Liver (tissue), 9 donors: Measurements from ENCODE around the gene B3GAT3. TPM values are rescaled to one million over a fixed set of nuclear protein-coding genes. Genes with fewer than 3 reads are reported as not detected.
A peak's percentile ranks its signal among the peaks of the same experiment; 100 is the strongest.

Experiments
- DNase-seq: peaks from one replicate; pipeline ENCODE4 v3.0.0-alpha.2; 2017; ENCODE audit warnings: low spot score
- H3K27ac ChIP-seq, 2 donors: one replicate each; pipeline ENCODE4 v1.7.0; 2013; ENCODE audit warnings: inconsistent platforms in 2 of 2, low read length in 2 of 2, control low read depth in 1 of 2, low read depth in 1 of 2, mild to moderate bottlenecking in 1 of 2
- H3K27me3 ChIP-seq, 4 donors: one replicate each; pipeline versions ENCODE4 v1.6.1 to v1.7.0; 2013; ENCODE audit warnings: low read length in 3 of 4, inconsistent platforms in 1 of 4, mild to moderate bottlenecking in 1 of 4, moderate library complexity in 1 of 4; ENCODE audit not compliant: control insufficient read depth in 4 of 4, insufficient read depth in 4 of 4
- H3K36me3 ChIP-seq, 4 donors: one replicate each; pipeline versions ENCODE4 v1.6.1 to v1.7.0; 2013; ENCODE audit warnings: low read length in 3 of 4, mild to moderate bottlenecking in 3 of 4, low read depth in 1 of 4, moderate library complexity in 1 of 4; ENCODE audit not compliant: control insufficient read depth in 4 of 4, insufficient read depth in 3 of 4
- H3K4me1 ChIP-seq, 4 donors: one replicate each; pipeline versions ENCODE4 v1.6.1 to v1.7.0; 2013; ENCODE audit warnings: low read length in 3 of 4, mild to moderate bottlenecking in 3 of 4, moderate library complexity in 1 of 4; ENCODE audit not compliant: control insufficient read depth in 4 of 4, insufficient read depth in 4 of 4
- H3K4me3 ChIP-seq, 3 donors: one replicate each; pipeline versions ENCODE4 v1.6.1 to v1.7.0; 2013; ENCODE audit warnings: low read length in 3 of 3, control low read depth in 1 of 3, low read depth in 1 of 3, mild to moderate bottlenecking in 1 of 3
- H3K9ac ChIP-seq, 2 donors: one replicate each; pipeline ENCODE4 v1.7.0; 2013; ENCODE audit warnings: low read length in 2 of 2, mild to moderate bottlenecking in 2 of 2, moderate library complexity in 2 of 2, control low read depth in 1 of 2, low read depth in 1 of 2
- H3K9me3 ChIP-seq, 4 donors: one replicate each; pipeline versions ENCODE4 v1.6.1 to v1.7.0; 2013; ENCODE audit warnings: low read length in 3 of 4; ENCODE audit not compliant: control insufficient read depth in 4 of 4
- ATF3 ChIP-seq: IDR thresholded peaks from 2 replicates; pipeline ENCODE4 v1.6.1; 2016; ENCODE audit warnings: antibody characterized with exemption
- CTCF ChIP-seq: fragments of 150-350 bp; IDR thresholded peaks from 2 replicates; pipeline ENCODE4 v1.5.1; 2017; ENCODE audit warnings: improper control_type of control experiment, low read depth, low read length; ENCODE audit not compliant: missing input control
- EGR1 ChIP-seq, 2 donors: IDR thresholded peaks; 2 replicates each; pipeline ENCODE4 v1.6.1; 2016 to 2018; ENCODE audit warnings: antibody characterized with exemption in 2 of 2, low read depth in 2 of 2
- FOXA1 ChIP-seq: IDR thresholded peaks from 2 replicates; pipeline ENCODE4 v1.6.1; 2016; ENCODE audit warnings: antibody characterized with exemption
- FOXA2 ChIP-seq: IDR thresholded peaks from 2 replicates; pipeline ENCODE4 v1.6.1; 2016; ENCODE audit warnings: antibody characterized with exemption
- GABPA ChIP-seq, 2 donors: IDR thresholded peaks in 1 of 2; conservative IDR thresholded peaks in 1 of 2; 2 replicates each; pipeline ENCODE4 v1.6.1; 2016; ENCODE audit warnings: antibody characterized with exemption in 2 of 2, mild to moderate bottlenecking in 1 of 2, moderate library complexity in 1 of 2
- HNF4A ChIP-seq, 2 donors: conservative IDR thresholded peaks; 2 replicates each; pipeline ENCODE4 v1.6.1; 2016; ENCODE audit warnings: antibody characterized with exemption in 2 of 2, mild to moderate bottlenecking in 2 of 2
- HNF4G ChIP-seq: IDR thresholded peaks from 2 replicates; pipeline ENCODE4 v1.6.1; 2016; ENCODE audit warnings: antibody characterized with exemption
- JUND ChIP-seq, 2 donors: IDR thresholded peaks; 2 replicates each; pipeline ENCODE4 v1.6.1; 2016; ENCODE audit warnings: antibody characterized with exemption in 2 of 2
- MAX ChIP-seq: IDR thresholded peaks from 2 replicates; pipeline ENCODE4 v1.6.1; 2016; ENCODE audit warnings: antibody characterized with exemption
- NR2F2 ChIP-seq: IDR thresholded peaks from 2 replicates; pipeline ENCODE4 v1.6.1; 2016; ENCODE audit warnings: antibody characterized with exemption
- RAD21 ChIP-seq, 2 donors: IDR thresholded peaks; 2 replicates each; pipeline ENCODE4 v1.6.1; 2016; ENCODE audit warnings: antibody characterized with exemption in 2 of 2, mild to moderate bottlenecking in 2 of 2
- REST ChIP-seq: IDR thresholded peaks from 2 replicates; pipeline ENCODE4 v1.6.1; 2016; ENCODE audit warnings: antibody characterized with exemption, mild to moderate bottlenecking
- RXRA ChIP-seq, 2 donors: IDR thresholded peaks; 2 replicates each; pipeline ENCODE4 v1.6.1; 2017 to 2018; ENCODE audit warnings: antibody characterized with exemption in 2 of 2, mild to moderate bottlenecking in 1 of 2
- SP1 ChIP-seq: IDR thresholded peaks from 2 replicates; pipeline ENCODE4 v1.6.1; 2018; ENCODE audit warnings: antibody characterized with exemption, mild to moderate bottlenecking
- TAF1 ChIP-seq: conservative IDR thresholded peaks from 2 replicates; pipeline ENCODE4 v1.6.1; 2016; ENCODE audit warnings: antibody characterized with exemption, mild to moderate bottlenecking
- YY1 ChIP-seq: IDR thresholded peaks from 2 replicates; pipeline ENCODE4 v1.6.1; 2016; ENCODE audit warnings: antibody characterized with exemption, mild to moderate bottlenecking
- ZBTB33 ChIP-seq: IDR thresholded peaks from 2 replicates; pipeline ENCODE4 v1.6.1; 2016; ENCODE audit warnings: antibody characterized with exemption
- WGBS: extraction: QIAGEN DNeasy Blood & Tissue Kit; methylation state at CpG from one replicate; pipeline ENCODE4 v1.1.7; 2013; 5-methylcytosine and 5-hydroxymethylcytosine counted together
- polyA plus RNA-seq, 2 donors: library from polyadenylated mRNA; stranded (reverse) in 1 of 2; unstranded in 1 of 2; fragments of 200-250 nt in 1 of 2; fragments of >200 nt in 1 of 2; fragmentation: Nextera tagmentation in 1 of 2; extraction: Ambion mirVana in 1 of 2; gene quantifications; one replicate each; pipeline versions ENCODE4 v1.2.1 to v1.2.3, GENCODE V29; 2013 to 2015
- total RNA-seq, 2 donors: library from RNA; depleted of rRNA; stranded (reverse); fragments of >200 nt; gene quantifications; one replicate each; pipeline ENCODE4 v1.2.3, GENCODE V29; 2014
- donor health status: healthy.
- donor health status: healthy.
- donor health status: healthy.
- donor health status: healthy.
- donor health status: healthy.

B3GAT3 gene
- total and polyA plus RNA-seq, 4 donors, result 13.1 to 29.2 (median 17.8) TPM

- no peak for DNase-seq
- WGBS, result under 1% methylated on average over 30 of the region's 30 CpGs
- Histone ChIP-seq H3K27me3 (no peaks in the 10 kb centered on the region), H3K4me1 (peaks cover 8 to 38% (median 24%) of the 10 kb centered on the region in 4 donors), H3K36me3 (peaks cover 6 to 29% (median 20%) of the 10 kb centered on the region in 4 donors), H3K9ac (peak overlapping the region; percentile 89 to 92), H3K9me3 (no peaks in the 10 kb centered on the region), H3K27ac (peak overlapping the region; percentile 89 to 90), H3K4me3 (peak overlapping the region; percentile 82 to 87 (median 87))
- TF ChIP-seq SP1 (no peak), HNF4G (no peak), FOXA2 (no peak), MAX (no peak), GABPA (IDR thresholded peaks at IDR 0.05 in 1 of 2, conservative IDR thresholded peaks at IDR 0.05 in 1 of 2) (peak; percentile 26 to 59), CTCF (no peak), RXRA (IDR thresholded peaks at IDR 0.05) (no peak), TAF1 (no peak), RAD21 (IDR thresholded peaks at IDR 0.05) (no peak)
These were observed 20.7 kb downstream of the B3GAT3 start for GRCh38 chr11:62601122-62601371.

- peak overlapping the region; percentile 82 to 87 (median 87) for H3K4me3 ChIP-seq
- DNase-seq, result no peak
- WGBS, result 5% methylated on average over 26 of the region's 26 CpGs
- peaks cover 6 to 34% (median 25%) of the 10 kb centered on the region in 4 donors for H3K36me3 ChIP-seq
- H3K9ac ChIP-seq, result peak overlapping the region; percentile 89 to 92
- no peaks in the 10 kb centered on the region for H3K27me3 ChIP-seq
- peak overlapping the region; percentile 89 to 90 for H3K27ac ChIP-seq
- TF ChIP-seq ATF3, result no peak
- no peak for TF ChIP-seq YY1
- no peak for TF ChIP-seq HNF4G
- TF ChIP-seq GABPA (IDR thresholded peaks at IDR 0.05 in 1 of 2, conservative IDR thresholded peaks at IDR 0.05 in 1 of 2), result no peak
- no peak for TF ChIP-seq FOXA2
- no peak for TF ChIP-seq CTCF
- TF ChIP-seq MAX, result no peak
- no peak for TF ChIP-seq RXRA (IDR thresholded peaks at IDR 0.05)
- no peak for TF ChIP-seq HNF4A (conservative IDR thresholded peaks at IDR 0.05)
- TF ChIP-seq EGR1 (IDR thresholded peaks at IDR 0.05; ENCODE audit: low read depth in 2 of 2), result no peak
- TF ChIP-seq SP1, result no peak
- no peak for TF ChIP-seq ZBTB33
- TF ChIP-seq TAF1, result no peak
- no peak for TF ChIP-seq REST
- no peak for TF ChIP-seq JUND (IDR thresholded peaks at IDR 0.05)
- TF ChIP-seq NR2F2, result no peak
- TF ChIP-seq FOXA1, result no peak
- H3K9me3 ChIP-seq, result no peaks in the 10 kb centered on the region
- peaks cover 8 to 32% (median 22%) of the 10 kb centered on the region in 4 donors for H3K4me1 ChIP-seq
These were observed 21.2 kb downstream of the B3GAT3 start for GRCh38 chr11:62600367-62601121.
